Tibial nerve (tissue), 4 donors: ENCODE data around the gene CADPS2. TPM values are rescaled to one million over a fixed set of nuclear protein-coding genes. Genes with fewer than 3 reads are reported as not detected.

Experiments
- DNase-seq, 2 donors: peaks; one replicate each; pipeline ENCODE4 v3.0.0-alpha.2; 2019; ENCODE audit warnings: low spot score in 2 of 2
- H3K27ac ChIP-seq, 4 donors: fragments of 200-600 bp; sonication (generic) in 3 of 4; one replicate each; pipeline ENCODE4 v1.5.1; 2017 to 2019; ENCODE audit warnings: mild to moderate bottlenecking in 1 of 4
- H3K27me3 ChIP-seq, 2 donors: fragments of 200-600 bp; sonication (generic) in 1 of 2; one replicate each; pipeline versions ENCODE4 v1.5.1 to v1.6.0; 2017 to 2019
- H3K36me3 ChIP-seq, 3 donors: fragments of 200-600 bp; sonication (generic); one replicate each; pipeline ENCODE4 v1.5.1; 2018 to 2019
- H3K4me1 ChIP-seq, 4 donors: fragments of 200-600 bp; sonication (generic) in 3 of 4; one replicate each; pipeline ENCODE4 v1.5.1; 2017 to 2019
- H3K4me3 ChIP-seq, 4 donors: fragments of 200-600 bp; sonication (generic) in 3 of 4; one replicate each; pipeline ENCODE4 v1.5.1; 2017 to 2019; ENCODE audit warnings: mild to moderate bottlenecking in 1 of 4, moderate library complexity in 1 of 4
- H3K9me3 ChIP-seq, 4 donors: fragments of 200-600 bp; sonication (generic) in 3 of 4; one replicate each; pipeline ENCODE4 v1.5.1; 2017 to 2019
- CTCF ChIP-seq, 5 experiments: fragments of 200-600 bp in 3 of 5; fragments of 450-650 bp in 2 of 5; sonication (generic) in 3 of 5; IDR thresholded peaks; one replicate each; pipeline ENCODE4 v1.5.1; 2016 to 2019; ENCODE audit warnings: antibody characterized with exemption in 5 of 5, mild to moderate bottlenecking in 3 of 5, moderate library complexity in 2 of 5
- EP300 ChIP-seq, 2 donors: sonication (generic); formaldehyde crosslinking; IDR thresholded peaks; one replicate each; pipeline ENCODE4 v1.6.1; 2017; ENCODE audit warnings: antibody characterized with exemption in 2 of 2, mild to moderate bottlenecking in 1 of 2
- POLR2A ChIP-seq, 2 donors: fragments of 450-650 bp; IDR thresholded peaks; one replicate each; pipeline ENCODE4 v1.6.1; 2017; ENCODE audit warnings: antibody characterized with exemption in 2 of 2, mild to moderate bottlenecking in 2 of 2, moderate library complexity in 2 of 2
- WGBS, 2 donors: methylation state at CpG; one replicate each; pipeline ENCODE4 v1.1.5; 2018; 5-methylcytosine and 5-hydroxymethylcytosine counted together
- total RNA-seq, 4 donors: library from RNA; depleted of rRNA; stranded (reverse); fragments of >200 nt; gene quantifications; one replicate each; pipeline ENCODE4 v1.1.0, GENCODE V29; 2016

The CADPS2 gene
- total RNA-seq, 4 donors from 2014 or later = 20.3 to 44.4 (median 27.1) TPM

- H3K27ac ChIP-seq = no peak overlapping the region
- no peak for TF ChIP-seq POLR2A (IDR thresholded peaks at IDR 0.05)
- TF ChIP-seq EP300 (IDR thresholded peaks at IDR 0.05) = no peak
- TF ChIP-seq CTCF (IDR thresholded peaks at IDR 0.05) = no peak
- H3K4me1 ChIP-seq = peaks cover 0 to 52% (median 13%) of the 10 kb centered on the region in 4 donors
- no peaks in the 10 kb centered on the region for H3K36me3 ChIP-seq
- H3K4me3 ChIP-seq = peak overlapping the region in 1 of 4 donors; percentile 16
- no peak for DNase-seq
- no peaks in the 10 kb centered on the region for H3K9me3 ChIP-seq
- 10 to 11% methylated on average over 34 of the region's 34 CpGs for WGBS, 2 donors
- H3K27me3 ChIP-seq = peaks cover 4 to 100% of the 10 kb centered on the region in 2 donors
These were observed 574.4 kb downstream of the CADPS2 start for GRCh38 chr7:122311734-122312450.

- Histone ChIP-seq H3K4me3 (no peak overlapping the region), H3K4me1 (peaks cover 0 to 52% (median 9%) of the 10 kb centered on the region in 4 donors), H3K27me3 (peaks cover 4 to 100% of the 10 kb centered on the region in 2 donors), H3K36me3 (no peaks in the 10 kb centered on the region), H3K9me3 (no peaks in the 10 kb centered on the region), H3K27ac (no peak overlapping the region)
- no peak for TF ChIP-seq POLR2A (IDR thresholded peaks at IDR 0.05)
- TF ChIP-seq EP300 (IDR thresholded peaks at IDR 0.05) = no peak
- TF ChIP-seq CTCF (IDR thresholded peaks at IDR 0.05) = no peak
- DNase-seq = no peak
- WGBS, 2 donors = 55 to 59% methylated on average over 12 of the region's 12 CpGs
These were observed 575.1 kb downstream of the CADPS2 start for GRCh38 chr7:122311050-122311700.

- no peak for TF ChIP-seq CTCF (IDR thresholded peaks at IDR 0.05)
- TF ChIP-seq POLR2A (IDR thresholded peaks at IDR 0.05) = no peak
- no peak for TF ChIP-seq EP300 (IDR thresholded peaks at IDR 0.05)
- peaks cover 4 to 100% of the 10 kb centered on the region in 2 donors for H3K27me3 ChIP-seq
- DNase-seq = no peak
- H3K4me3 ChIP-seq = peak overlapping the region; percentile 10 to 48 (median 36)
- no peaks in the 10 kb centered on the region for H3K36me3 ChIP-seq
- H3K9me3 ChIP-seq = no peaks in the 10 kb centered on the region
- H3K27ac ChIP-seq = no peak overlapping the region
- 5 to 7% methylated on average over 39 to 48 of the region's 61 CpGs for WGBS, 2 donors
- peaks cover 0 to 52% (median 14%) of the 10 kb centered on the region in 4 donors for H3K4me1 ChIP-seq
These were observed 575.9 kb downstream of the CADPS2 start for GRCh38 chr7:122310119-122311021.

GRCh38 chr7:122309421-122309820 is 576.8 kb downstream of the CADPS2 start:
- no peak overlapping the region for H3K4me3 ChIP-seq
- no peaks in the 10 kb centered on the region for H3K36me3 ChIP-seq
- H3K4me1 ChIP-seq = peaks cover 0 to 56% (median 18%) of the 10 kb centered on the region in 4 donors
- DNase-seq = no peak
- TF ChIP-seq EP300 (IDR thresholded peaks at IDR 0.05) (no peak), CTCF (IDR thresholded peaks at IDR 0.05) (no peak), POLR2A (IDR thresholded peaks at IDR 0.05) (no peak)
- no peaks in the 10 kb centered on the region for H3K9me3 ChIP-seq
- peaks cover 4 to 100% of the 10 kb centered on the region in 2 donors for H3K27me3 ChIP-seq
- no peak overlapping the region for H3K27ac ChIP-seq
- WGBS, 2 donors = 65 to 69% methylated on average over 3 of the region's 3 CpGs
